Panc1 (cell line): Measurements from ENCODE around the gene FZR1.

Source experiments
- CTCF ChIP-seq: fragments of 450-650 bp; IDR thresholded peaks from 2 replicates; pipeline ENCODE4 v1.5.1; 2017; ENCODE audit warnings: mild to moderate bottlenecking
- POLR2AphosphoS5 ChIP-seq: IDR thresholded peaks from 2 replicates; pipeline ENCODE4 v1.6.1; 2012; ENCODE audit warnings: mild to moderate bottlenecking, low read depth, low read length, moderate library complexity

- no peak for TF ChIP-seq POLR2AphosphoS5
- TF ChIP-seq CTCF: no peak
Observed at GRCh38 chr19:3570606-3571011, 64.5 kb downstream of the FZR1 start.
